HT1080 (cell line): ENCODE results near the gene DKK1. TPM values are rescaled to one million over a fixed set of nuclear protein-coding genes. Genes with fewer than 3 reads are reported as not detected.
"Not testable (repeated sequence)": the region's sequence is repeated elsewhere in the genome, so short reads cannot be mapped to it uniquely, and the experiment has no call there.

Experiments used
- DNase-seq: peaks from one replicate; pipeline ENCODE4 v3.0.0-alpha.2; 2015; ENCODE audit warnings: low read depth
- total RNA-seq: library from RNA; depleted of rRNA; stranded (reverse); fragments of >200 nt; shearing (Covaris generic); gene quantifications from 2 replicates; pipeline ENCODE4 v1.2.3, GENCODE V29; 2014

Gene DKK1
- total RNA-seq, 1 experiment from 2014 or later: not detected

- not testable (repeated sequence) for DNase-seq
These were observed 51.7 kb downstream of the DKK1 start for GRCh38 chr10:52365547-52366432.
